ENCODE data around the gene IGSF21.

GRCh38 chr1:18182398-18183160, 75.0 kb downstream of the IGSF21 start:
- TF ChIP-seq, protein P1, sequence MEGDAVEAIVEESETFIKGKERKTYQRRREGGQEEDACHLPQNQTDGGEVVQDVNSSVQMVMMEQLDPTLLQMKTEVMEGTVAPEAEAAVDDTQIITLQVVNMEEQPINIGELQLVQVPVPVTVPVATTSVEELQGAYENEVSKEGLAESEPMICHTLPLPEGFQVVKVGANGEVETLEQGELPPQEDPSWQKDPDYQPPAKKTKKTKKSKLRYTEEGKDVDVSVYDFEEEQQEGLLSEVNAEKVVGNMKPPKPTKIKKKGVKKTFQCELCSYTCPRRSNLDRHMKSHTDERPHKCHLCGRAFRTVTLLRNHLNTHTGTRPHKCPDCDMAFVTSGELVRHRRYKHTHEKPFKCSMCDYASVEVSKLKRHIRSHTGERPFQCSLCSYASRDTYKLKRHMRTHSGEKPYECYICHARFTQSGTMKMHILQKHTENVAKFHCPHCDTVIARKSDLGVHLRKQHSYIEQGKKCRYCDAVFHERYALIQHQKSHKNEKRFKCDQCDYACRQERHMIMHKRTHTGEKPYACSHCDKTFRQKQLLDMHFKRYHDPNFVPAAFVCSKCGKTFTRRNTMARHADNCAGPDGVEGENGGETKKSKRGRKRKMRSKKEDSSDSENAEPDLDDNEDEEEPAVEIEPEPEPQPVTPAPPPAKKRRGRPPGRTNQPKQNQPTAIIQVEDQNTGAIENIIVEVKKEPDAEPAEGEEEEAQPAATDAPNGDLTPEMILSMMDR (conservative IDR thresholded peaks at IDR 0.05): no peak
- no peak for TF ChIP-seq ZFX (IDR thresholded peaks at IDR 0.05)
